HG03159 (cell line): Measurements from ENCODE around the gene CIPC.

Experiments used
- ATAC-seq: cut with Tn5 transposase; IDR thresholded peaks from one replicate; pipeline ENCODE4 v1.9.1; 2021; ENCODE audit warnings: mild to moderate bottlenecking, moderate library complexity; ENCODE audit not compliant: unreplicated experiment

Gene CIPC

DNA sequence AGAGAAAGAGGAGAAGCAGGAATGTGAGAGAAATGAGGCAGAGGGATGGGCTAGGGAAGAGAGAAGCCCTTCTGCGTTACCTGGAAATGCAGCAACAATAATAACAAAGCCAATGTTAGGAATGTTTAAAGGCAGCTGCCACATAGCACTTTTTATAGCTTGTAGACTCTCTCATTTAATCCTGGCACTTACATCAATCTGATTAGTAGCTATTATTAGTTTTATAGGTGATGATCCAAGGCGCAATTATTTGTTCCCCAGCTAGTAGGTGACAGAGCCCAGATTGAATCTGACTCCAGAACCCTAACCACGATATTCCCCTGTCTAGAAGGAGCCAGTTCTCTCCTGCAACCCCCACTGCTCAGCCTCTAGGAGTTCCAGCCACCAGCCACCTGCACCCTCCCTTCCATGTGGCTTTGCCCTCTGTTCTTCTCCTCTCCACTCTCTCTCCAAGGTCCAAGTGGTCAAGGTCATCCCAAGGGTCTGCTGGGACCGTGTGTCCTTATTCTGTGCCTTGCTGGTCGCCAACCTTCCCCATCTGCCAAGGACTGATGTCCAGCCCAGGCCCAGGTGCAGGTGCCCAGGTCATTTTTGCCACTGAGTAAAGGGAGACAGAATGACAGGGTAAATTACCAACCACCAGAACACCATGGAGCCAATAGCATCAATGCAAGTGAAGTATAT lies 29.4 kb upstream of the CIPC start:
- no peak for ATAC-seq

- ATAC-seq, result no peak
Measured at GRCh38 chr14:77069551-77069950, 28.5 kb upstream of the CIPC start.

- ATAC-seq, result no peak
Measured at GRCh38 chr14:77071938-77072388, 26.1 kb upstream of the CIPC start.

GRCh38 chr14:77074969-77075368 lies 23.1 kb upstream of the CIPC start:
- no peak for ATAC-seq

GRCh38 chr14:77076113-77076631 lies 21.9 kb upstream of the CIPC start:
- ATAC-seq, result no peak

GRCh38 chr14:77077040-77077439 lies 21.0 kb upstream of the CIPC start:
- no peak for ATAC-seq

- no peak for ATAC-seq
Measured at GRCh38 chr14:77082356-77082755, 15.7 kb upstream of the CIPC start.

DNA sequence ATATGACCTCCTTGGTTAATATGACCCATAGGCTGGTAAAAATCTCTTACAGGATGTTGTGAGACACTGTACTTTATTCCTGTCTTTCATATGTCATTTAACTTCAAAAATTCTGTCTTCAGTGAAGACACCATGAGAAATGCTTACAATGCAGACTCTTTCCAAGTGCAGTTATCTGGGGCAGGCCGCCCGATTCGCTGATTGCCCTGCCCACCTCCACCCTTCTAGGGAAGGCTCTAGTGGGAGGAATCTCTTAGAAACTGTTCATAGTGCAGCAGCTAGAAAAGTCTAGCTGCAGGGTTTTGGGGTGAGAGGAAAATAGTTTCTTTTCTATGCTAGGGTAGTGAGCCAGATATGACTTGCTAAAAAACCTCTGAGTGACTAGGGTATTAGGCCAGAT lies 15.0 kb upstream of the CIPC start:
- no peak for ATAC-seq

- ATAC-seq, result no peak
Measured at GRCh38 chr14:77084985-77085384, 13.1 kb upstream of the CIPC start.

DNA sequence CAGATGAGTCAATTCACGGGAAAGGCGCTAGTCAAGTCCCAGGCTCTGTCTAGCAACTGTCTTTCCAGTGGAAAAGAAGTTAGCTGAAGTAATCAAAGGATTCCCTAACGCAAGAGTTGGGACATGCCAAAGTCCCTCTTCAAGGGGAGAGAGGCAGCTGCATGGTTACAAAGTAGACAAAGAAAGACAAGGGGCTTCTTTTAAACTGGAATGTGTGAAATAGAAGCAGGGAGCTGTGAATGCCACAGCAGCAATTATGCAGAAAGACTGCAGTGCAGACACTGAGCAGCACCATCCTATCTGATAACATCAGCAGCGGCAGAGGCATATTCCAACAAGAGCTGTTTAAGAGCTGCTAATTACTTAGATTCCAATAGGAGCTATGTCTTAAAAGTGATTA lies 12.5 kb upstream of the CIPC start:
- no peak for ATAC-seq

DNA sequence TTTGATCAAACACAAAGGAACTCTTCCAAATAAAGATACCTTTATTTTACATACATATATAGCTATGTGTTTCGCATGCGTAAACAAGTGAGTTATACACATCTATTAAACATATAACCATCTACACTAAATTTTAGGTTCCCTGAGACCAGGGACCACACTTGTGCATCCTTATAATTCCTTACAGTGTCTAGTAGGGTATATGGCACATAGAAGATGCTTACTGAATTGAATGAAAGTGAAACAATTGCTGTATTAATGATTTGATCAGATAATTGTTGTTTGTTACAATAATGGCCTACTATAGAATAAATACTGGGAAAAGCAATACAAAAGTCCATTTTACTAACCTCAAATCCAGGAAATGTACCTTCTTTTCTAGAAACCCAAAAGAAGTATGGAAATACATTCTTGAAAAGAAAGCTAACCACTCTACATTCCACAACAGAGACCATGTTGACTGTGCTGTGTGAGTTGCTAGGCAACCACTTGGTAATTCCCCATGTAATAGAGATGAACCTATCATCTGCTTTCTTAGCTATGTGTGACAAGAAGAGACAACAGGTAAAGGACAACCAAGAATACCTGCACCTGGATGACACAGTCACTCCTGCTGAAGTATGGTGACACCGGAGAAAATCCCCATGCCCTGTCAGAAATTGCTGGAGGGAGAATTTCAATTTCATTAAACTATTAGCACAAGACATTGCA lies 11.9 kb upstream of the CIPC start:
- ATAC-seq, result peak; percentile 61

GRCh38 chr14:77086951-77087350 lies 11.1 kb upstream of the CIPC start:
- ATAC-seq, result no peak

GRCh38 chr14:77087631-77088030 lies 10.4 kb upstream of the CIPC start:
- no peak for ATAC-seq

DNA sequence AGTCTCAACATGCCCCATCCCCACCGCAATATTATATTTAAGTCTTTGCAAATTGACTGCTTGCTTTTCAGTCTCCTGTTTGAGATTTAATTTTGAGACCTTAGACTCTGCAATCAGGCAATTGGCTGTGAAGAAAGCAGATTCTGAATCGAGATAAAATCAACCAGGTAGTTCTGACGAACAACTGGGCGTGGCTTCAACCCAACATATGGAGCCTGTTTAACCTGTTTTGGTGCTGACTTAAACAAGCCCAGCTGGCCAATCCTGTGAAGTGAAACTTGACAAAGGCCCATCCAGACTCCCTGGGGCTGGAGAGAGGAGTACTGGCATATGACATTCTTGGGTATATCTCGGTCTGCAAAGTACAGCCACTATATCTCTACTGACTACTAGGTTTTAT lies 9.8 kb upstream of the CIPC start:
- ATAC-seq, result no peak

DNA sequence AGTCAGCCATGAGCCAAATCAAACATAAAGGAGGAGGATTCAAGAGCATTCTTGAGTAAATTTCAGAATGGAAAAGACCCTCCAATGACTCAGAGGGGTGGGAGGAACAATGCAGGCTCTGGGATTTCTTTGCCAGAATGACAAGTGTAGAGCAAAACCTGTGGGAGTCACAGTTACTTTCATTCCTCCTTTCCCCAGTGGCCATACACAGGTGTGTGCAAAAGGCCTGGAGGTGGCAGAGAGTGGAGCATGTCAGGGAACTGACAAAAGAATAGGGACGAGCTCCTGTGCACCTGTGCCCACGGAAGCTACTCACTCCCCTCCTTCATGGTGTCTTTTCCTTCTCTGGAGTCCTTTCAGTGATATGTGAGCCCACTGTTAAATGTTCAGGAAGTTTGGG lies 9.4 kb upstream of the CIPC start:
- no peak for ATAC-seq

DNA sequence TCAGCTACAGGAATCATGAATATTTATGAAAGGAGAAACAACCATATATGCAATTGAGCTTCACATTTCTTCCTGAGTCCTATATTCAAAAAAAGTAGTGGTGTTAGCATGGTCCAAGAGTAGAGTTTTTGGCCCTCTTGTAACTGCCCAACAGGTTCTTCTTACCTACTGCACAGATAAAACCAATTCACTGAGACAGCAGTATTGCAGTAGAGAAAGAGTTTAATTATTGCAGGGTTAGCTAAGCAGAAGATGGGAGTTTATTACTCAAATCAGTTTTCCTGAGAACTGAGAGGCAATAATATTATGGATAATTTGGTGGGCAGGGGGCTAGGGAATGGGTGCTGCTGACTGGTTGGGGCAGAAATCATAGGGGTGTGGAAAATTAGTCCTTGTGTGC lies 6.5 kb upstream of the CIPC start:
- ATAC-seq, result no peak

- no peak for ATAC-seq
Measured at GRCh38 chr14:77092676-77093075, 5.4 kb upstream of the CIPC start.

- ATAC-seq, result no peak
Measured at GRCh38 chr14:77094672-77095284, 3.3 kb upstream of the CIPC start.

- no peak for ATAC-seq
Measured at GRCh38 chr14:77097006-77097699, 905 bp upstream of the CIPC start.

GRCh38 chr14:77098529-77099353 lies 683 bp downstream of the CIPC start:
- ATAC-seq, result no peak
